NCI-H82 treated with DMSO at 0.1 percent for 48 hours (cell line): Measurements from ENCODE around the gene ASB3.
"Not testable (repeated sequence)": the region's sequence is repeated elsewhere in the genome, so short reads cannot be mapped to it uniquely, and the experiment has no call there.

Source experiments
- DNase-seq: peaks from one replicate; lab custom pipeline; 2025; ENCODE audit not compliant: unreplicated experiment; lab: John Stamatoyannopoulos, UW

ASB3 gene

DNA sequence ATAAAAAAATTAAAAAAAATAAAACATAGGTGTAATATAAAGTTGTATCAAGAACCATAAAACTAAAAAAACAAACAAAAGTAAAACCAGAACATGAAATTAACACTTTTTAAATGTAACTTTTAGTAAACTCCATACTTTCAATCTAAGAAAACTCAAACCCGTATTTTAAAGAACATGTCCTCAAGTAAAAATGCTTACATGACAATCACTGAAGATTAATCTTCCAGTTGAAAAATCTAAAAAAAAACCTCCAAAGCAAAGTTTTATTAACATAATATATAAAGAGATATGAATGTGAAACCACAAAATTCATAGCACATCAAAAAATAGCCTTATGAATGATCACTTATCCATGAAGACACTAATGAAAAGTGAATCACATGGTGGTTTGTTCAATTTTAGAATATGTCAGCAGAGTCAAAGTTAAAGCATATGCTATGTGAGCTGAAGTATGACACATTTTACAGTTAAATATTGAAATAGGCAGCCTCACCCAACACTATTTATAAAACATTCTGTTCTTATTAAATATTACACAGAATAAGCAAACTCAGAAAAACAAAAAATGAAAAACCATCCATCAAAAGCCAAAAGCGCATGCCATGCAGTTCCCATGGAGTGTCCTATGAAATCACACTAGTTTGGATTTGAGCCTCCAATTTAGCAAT, 42.2 kb downstream of the ASB3 start:
- DNase-seq = no peak

DNA sequence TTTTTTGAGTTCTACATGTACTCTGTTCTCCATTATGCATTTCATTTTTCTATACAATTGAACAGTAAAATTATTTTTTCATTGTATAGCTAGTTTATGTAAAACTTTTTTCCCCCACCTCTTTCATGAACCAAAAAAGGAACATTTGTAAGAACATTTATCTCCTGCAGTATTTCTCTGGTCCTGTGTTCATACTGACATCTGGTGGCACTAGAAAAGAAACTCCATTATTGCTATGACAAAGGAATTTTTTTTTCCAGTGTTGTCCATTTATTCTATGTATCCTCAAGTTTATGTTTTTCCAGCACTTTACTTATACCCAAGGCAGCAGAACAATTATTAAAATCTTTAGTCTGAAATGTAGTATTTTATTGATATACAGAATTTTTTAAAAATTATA, 46.6 kb downstream of the ASB3 start:
- no peak for DNase-seq

DNA sequence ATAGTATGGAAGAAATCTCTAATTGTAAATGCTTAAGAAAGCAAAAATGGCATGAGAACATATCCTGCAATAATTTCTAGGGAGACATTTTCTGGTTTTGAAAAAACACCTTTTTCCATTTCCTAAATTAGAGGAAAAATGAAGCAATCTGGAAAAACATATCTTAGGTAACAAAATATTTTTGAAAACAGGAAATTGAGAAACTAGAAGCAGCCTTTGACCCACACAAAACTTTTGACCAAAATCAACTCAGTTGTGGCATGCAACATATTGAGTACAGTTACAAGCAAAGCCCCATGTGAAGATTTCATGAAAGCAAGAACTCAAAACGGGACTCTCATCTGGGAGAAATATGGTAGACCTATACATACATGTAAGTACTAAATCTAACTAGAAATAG, 47.7 kb downstream of the ASB3 start:
- no peak for DNase-seq

DNA sequence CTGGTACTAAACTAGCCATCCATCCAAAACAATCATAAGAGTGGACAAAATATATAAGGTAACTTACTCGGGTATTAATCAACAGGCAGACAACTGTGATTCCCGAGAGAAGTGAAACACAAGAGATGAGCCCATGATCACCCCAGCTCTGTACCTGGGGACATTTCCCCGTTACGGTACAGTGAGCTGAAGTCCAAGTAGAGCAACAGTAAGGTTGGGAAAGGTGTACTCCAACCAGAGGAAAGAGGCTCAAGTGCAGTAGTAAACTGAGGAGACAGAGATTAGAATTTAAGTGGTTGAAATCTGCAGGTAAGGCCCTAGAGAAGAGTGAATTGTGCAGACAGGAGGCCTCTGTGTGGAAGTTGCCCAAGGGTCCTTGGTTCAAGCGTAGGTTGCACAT, 49.7 kb downstream of the ASB3 start:
- DNase-seq = no peak

DNA sequence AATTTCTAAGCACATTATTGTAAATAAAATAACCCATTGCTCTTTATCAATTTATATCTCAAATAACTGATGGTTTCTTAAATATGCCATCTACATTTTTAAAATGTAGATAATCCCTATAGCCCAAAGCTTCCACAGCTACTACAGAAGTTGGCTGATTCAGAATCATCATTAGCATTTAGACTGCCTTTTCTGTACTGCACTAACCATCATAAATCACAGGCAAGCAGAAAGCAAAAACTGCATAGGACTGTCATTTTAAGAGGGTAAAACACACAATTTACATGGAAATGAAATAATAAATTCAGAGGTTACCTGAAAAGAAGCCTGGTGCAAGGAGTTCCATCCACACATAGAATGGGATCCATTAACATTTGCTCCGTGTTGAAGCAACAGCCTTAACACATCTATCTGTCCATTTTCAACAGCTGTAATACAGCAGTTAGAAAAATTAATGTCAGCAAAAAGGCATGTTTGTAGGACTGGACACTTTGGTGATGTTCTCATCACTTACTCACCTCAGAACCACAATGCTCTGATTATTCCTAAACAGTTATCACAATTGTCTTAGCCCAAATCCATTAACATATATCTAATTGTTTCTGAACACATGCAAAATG, 57.5 kb downstream of the ASB3 start:
- no peak for DNase-seq

DNA sequence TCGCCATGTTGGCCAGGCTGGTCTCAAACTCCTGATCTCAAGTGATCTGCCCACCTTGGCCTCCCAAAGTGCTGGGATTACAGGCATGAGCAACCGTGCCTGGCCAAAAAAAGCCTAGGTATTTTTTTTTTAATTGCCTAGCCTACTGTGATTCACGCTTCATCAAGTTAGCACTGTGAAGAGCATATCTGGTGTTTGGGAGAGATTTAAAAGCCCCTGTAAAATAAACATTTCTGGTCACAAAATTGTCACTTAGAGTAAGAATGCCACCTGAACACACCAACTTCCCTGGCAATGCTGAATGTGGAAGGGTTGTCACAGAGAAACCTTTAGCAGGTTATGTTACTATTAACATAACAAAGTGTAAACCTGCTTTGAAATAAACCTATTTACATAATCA, 58.8 kb downstream of the ASB3 start:
- DNase-seq = no peak

DNA sequence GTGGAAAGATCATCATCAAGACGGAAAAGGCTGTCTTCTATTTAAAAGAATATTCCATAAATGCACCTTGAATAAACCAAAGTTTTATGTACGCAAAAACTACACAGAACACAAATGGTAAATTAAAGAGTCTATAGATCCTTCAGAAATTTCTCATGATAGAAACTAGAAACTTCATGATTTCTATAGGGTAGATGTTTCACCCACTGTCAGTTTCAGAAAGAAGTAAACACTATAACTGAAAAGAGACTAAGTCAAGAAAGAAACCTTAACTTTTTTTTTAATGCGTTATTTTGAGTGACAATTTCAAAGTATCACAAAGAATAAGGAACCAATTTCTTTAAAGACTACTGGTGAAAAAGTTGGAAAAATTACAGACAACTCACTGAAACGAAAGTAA, 61.1 kb downstream of the ASB3 start:
- no peak for DNase-seq

DNA sequence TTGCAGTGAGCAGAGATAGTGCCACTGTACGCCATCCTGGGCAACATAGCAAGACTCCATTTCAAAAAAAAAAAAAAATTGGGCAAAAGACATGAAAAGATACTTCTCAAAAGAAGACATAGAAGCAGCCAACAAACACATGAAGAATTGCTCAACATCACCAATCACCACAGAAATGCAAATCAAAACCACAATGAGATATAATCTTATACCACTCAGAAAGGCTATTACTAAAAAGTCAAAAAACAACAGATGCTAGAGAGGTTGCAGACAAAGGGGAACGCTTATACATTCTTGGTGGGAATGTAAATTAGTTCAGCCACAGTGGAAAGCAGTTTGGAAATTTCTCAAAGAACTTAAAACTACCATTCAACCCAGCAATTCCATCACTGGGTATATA, 62.2 kb downstream of the ASB3 start:
- DNase-seq = no peak

DNA sequence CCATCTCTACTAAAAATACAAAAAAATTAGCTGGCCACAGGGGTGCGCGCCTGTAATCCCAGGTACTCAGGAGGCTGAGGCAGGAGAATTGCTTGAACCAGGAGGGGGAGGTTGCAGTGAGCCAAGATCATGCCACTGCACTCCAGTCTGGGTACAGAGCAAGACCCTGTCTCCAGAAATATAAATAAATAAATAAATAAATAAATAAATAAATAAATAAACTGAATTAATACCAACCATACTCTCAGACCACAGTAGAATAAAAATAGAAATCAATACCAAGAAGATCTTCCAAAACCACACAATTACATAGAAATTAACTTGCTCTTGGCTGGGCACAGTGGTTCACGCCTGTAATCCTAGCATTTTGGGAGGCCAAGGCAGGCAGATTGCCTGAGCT, 65.8 kb downstream of the ASB3 start:
- not testable (repeated sequence) for DNase-seq

DNA sequence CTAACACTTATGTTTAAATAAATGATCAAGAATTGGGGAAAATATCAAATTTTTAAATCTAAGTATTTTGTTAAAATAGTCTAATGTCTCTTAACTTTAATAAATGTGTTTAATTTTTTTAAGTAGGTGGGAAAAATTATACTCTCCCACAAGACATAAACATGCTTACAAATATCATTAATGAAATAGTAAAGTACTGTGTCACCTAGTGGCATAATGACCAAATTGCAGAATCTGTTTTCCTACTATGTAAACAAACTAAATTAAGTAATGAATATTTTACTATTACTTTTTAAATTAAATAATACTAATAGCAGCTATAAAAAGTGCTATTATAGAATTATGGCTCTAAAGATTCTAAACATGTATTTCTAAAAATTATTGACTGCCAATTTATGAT, 71.2 kb downstream of the ASB3 start:
- DNase-seq = no peak

DNA sequence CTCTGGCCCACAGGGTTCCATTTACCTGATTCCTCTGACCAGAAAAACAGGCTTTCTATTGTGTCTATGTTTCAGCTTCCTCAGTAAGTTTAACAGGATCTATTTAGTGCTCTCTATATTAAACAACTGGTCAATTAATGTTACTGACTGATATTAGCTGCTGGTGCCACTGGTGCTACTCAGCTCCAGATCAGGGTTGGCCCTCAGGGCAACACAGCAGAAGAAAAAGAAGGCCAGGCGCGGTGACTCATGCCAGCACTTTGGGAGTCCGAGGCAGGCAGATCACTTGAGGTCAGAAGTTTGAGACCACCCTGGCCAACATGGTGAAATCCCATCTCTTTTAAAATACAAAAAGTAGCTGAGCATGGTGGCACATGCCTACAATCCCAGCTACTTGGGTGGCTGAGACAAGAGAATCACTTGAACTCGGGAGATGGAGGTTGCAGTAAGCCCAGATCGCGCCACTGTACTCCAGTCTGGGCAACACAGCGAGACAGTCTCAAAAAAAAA, 75.4 kb downstream of the ASB3 start:
- DNase-seq = no peak

DNA sequence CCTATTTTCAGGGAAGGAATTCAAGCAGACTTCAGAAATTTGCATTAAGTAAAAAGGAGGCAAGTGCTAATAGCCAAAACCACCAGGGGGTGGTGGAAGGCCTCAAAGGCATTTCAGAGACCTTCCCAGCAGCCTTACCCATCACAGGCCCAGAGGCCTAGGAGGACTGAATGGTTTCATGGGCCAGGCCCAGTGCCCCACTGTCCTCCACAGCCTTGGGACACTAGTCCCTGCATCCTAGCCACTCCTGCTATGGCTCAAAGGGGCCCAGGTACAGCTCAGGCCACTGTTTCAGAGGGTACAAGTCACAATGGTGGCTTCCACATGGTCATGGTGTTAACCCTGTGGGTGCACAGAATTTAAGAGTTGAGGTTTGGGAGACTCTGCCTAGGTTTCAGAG, 77.8 kb downstream of the ASB3 start:
- no peak for DNase-seq

DNA sequence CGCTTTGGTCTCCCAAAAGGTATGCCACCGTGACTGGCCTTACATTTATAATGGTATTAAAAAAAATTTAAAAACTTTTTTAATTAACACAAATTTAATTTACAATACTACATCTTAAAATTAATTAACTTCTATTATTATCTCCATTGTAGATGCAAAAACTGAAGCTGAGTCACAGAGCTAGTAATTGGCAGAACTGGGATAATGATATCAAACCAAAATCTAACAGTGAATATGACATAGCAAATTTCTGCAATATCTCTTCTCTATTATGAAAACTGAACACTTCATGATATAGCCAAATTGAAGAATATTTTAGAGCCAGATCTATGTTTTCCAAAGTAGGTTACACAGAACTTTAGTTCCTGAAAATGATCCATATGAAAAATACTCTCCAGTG, 85.5 kb downstream of the ASB3 start:
- DNase-seq = no peak

DNA sequence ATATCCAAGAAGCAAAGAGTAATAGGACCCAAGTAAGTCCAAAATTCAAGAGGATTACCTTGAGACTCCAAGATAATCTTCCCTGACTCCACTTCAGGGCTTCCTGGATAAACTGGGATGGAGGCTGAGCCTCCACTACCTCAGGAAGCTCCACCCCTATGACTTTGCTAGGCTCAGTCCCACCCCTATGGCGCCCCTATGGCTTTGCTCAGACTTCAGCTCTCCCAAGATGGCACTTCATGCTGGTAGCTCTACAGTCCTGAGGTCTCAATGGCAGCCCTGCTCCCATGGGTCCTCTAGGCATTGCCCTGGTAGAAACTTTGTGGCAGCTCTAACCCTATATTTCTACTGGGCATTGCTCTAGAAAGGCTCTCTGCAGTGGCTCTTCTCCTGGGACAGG, 89.1 kb downstream of the ASB3 start:
- no peak for DNase-seq

DNA sequence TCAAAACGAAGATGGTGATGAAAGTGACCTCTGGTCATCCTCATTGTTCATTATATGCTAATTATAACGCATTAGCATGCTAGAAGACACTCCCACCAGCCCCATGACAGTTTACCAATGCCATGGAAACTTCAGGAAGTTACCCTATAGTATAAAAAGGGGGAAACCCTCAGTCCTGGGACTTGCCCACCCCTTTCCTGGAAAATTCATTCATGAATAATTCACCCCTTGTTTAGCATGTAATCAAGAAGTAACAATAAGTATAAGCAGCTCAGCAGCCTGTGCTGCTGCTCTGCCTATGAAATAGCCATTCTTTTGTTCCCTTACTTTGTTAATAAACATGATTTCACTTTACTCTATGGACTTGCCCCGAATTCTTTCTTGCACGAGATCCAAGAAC, 89.7 kb downstream of the ASB3 start:
- no peak for DNase-seq

DNA sequence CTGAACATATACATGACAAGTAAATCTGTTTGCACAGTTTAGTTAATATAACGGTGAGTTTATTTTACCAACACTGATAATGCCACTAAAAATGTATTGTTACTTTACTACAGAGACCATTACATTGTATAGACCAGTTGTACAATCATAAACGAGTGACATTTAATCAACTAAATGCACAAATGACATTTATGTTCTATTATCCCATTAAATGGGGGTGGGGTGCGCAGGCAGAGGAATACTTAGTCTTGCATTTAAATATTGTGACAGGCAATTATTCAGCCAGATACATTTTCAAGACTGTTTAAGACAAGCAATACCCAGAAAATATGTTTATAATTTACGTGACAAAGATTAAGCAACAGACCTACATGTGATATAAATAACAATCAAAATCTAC, 91.2 kb downstream of the ASB3 start:
- DNase-seq = no peak

DNA sequence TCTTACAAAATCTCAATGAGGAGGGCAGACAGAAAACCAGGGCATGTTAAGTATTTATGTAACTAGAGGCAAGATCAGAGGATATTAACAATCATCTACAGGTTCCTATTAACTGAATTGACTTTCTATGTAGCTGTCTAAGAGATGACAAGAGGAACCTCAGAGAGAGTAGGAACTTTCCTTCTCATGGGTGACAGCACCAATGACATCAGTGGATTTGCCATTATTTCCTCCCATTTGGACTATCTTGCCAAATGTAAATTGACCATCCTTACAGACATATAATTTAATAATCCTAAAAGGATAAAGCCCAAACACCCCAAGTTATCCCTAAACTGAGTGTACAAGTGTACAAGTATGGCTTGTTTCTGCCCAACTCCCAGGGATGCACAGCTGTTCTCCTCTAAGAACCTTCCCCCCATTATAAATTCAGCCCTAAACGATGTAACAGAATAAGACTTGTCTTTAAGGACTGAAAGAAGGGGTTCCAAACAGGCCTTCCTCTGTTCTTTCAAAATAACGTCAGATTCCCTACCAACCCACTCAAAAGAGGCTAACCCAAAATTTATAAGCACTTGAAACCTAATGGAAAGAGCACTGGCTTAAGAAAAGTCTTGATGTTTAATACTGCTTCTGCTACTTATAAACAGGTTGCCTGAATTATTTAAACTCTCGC, 92.5 kb downstream of the ASB3 start:
- no peak for DNase-seq

DNA sequence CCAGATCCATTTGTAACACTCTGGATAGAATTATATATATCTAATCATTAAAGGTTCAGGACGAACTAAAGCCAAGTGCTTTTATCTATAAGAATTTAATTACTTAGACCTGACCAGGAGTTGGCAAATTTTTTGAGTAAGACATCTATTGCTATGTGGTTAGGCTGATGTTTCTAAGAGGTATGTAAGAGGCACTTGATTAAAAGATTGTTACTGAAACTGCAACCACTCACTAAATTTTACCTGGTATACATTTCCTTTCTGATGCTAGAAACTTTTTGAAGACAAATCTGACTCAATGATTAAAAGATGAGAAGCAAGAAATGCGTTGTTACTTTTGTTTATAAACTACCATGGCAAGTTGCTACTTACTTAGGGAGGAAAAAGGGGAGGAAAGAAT, 95.9 kb downstream of the ASB3 start:
- no peak for DNase-seq

DNA sequence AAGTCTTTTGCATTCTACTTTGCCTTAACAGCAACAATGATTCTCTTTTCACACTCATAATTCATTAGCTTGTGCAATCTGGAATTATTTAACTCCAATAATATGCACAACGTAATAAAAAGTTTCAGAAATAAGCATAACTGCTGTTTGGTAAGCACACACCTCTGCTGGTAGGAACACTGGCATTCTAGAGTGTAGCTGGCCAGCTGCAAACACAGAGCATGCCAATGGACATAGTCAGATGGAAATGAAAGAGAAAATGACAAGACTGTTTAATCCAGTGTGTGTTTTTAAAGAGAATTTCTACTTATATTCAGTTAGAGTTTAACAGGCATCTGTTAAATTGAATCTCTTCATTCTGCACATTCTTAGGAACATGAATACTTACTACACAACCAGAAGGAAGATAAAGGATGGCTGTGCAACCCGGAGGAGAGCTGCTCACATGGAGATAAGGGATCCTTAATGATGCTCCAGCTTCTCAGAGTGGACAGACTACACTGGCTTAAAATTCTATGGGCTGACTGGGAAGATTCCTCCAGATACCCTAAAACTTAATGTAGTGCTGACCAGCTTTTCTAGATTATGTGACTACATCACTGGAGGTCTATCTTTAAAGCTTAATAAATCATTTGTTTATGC, 113.8 kb downstream of the ASB3 start:
- no peak for DNase-seq

DNA sequence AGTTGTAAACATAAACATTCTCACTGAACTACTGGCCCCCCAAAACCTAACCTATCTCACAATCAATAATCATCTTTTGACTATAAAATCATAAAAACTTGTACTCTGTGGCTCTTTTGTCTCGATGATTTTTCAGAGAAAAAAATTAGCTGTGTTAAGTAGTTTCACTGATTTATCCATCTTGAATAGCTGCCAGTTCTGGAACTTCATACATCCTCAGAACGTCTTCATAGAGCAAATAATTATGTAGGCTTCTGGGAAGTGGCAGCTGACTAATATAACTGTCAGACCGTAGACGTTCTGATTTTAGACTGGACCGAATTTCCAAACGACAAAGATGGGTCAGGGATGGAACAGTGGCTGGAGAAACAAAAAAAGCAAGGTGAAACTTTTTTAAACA, 116.4 kb downstream of the ASB3 start:
- DNase-seq = no peak

DNA sequence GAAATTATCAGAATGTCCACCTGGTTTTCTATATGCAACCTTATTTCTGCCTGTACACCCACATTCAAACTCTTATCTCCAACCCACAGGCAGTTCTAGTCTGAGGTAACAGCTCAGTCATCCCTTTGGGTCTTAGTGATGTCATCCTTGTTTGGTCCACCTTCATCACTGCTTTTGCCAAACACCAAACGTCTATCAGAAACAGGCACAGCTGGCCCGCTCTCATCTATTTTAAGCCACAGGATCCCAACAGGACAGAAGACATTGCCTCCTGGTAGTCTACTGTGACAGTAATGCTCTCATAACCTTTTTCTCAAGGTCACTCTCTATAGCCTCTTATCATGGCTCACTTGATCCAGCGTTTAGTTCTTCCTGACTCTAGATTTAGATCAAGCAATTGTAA, 118.1 kb downstream of the ASB3 start:
- no peak for DNase-seq

DNA sequence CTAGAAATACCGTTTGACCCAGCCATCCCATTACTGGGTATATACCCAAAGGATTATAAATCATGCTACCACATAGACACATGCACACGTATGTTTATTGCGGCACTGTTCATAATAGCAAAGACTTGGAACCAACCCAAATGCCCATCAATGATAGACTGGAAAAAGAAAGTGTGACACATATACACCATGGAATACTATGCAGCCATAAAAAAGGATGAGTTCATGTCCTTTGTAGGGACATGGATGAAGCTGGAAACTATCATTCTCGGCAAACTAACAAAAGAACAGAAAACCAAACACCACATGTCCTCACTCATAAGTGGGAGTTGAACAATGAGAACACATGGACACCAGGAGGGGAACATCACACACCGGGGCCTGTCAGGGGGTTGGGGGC, 119.6 kb downstream of the ASB3 start:
- DNase-seq = not testable (repeated sequence)
